Neural progenitor cell (in vitro differentiated cells): ENCODE results near the gene PTDSS2. TPM values are rescaled to one million over a fixed set of nuclear protein-coding genes. Genes with fewer than 3 reads are reported as not detected.
"Not testable (repeated sequence)": the region's sequence is repeated elsewhere in the genome, so short reads cannot be mapped to it uniquely, and the experiment has no call there.

Experiments used
- DNase-seq: peaks from one replicate; pipeline ENCODE4 v3.0.0-alpha.2; 2016; ENCODE audit warnings: low spot score
- H2AFZ ChIP-seq: fragments of 200-600 bp; sonication (generic); replicated peaks from 2 replicates; pipeline ENCODE4 v1.6.1; 2016; ENCODE audit warnings: antibody characterized with exemption
- H3F3A ChIP-seq: fragments of 200-600 bp; sonication (generic); 2 replicates; pipeline ENCODE4 v1.6.1; 2016; ENCODE audit warnings: antibody characterized with exemption, low read depth
- H3K27ac ChIP-seq: fragments of 200-600 bp; sonication (generic); 2 replicates; pipeline ENCODE4 v1.5.1; 2016; ENCODE audit warnings: mild to moderate bottlenecking
- H3K27me3 ChIP-seq: fragments of 200-600 bp; sonication (generic); 2 replicates; pipeline ENCODE4 v1.6.1; 2016; ENCODE audit warnings: mild to moderate bottlenecking, moderate library complexity
- H3K36me3 ChIP-seq: fragments of 200-600 bp; sonication (generic); 2 replicates; pipeline ENCODE4 v1.5.1; 2016
- H3K4me1 ChIP-seq: fragments of 200-600 bp; sonication (generic); 2 replicates; pipeline ENCODE4 v1.6.1; 2016; ENCODE audit warnings: mixed run types
- H3K4me2 ChIP-seq: fragments of 200-600 bp; sonication (generic); 2 replicates; pipeline ENCODE4 v1.6.1; 2016
- H3K4me3 ChIP-seq: fragments of 200-600 bp; sonication (generic); 2 replicates; pipeline ENCODE4 v1.5.1; 2016
- H3K79me2 ChIP-seq: fragments of 200-600 bp; sonication (generic); 2 replicates; pipeline ENCODE4 v1.6.1; 2016; ENCODE audit warnings: low read depth
- H3K9ac ChIP-seq: fragments of 200-600 bp; sonication (generic); 2 replicates; pipeline ENCODE4 v1.6.1; 2016
- H3K9me3 ChIP-seq: fragments of 200-600 bp; sonication (generic); 2 replicates; pipeline ENCODE4 v1.5.1; 2016; ENCODE audit warnings: low read depth
- H4K20me1 ChIP-seq: fragments of 200-600 bp; sonication (generic); 2 replicates; pipeline ENCODE4 v1.6.1; 2016; ENCODE audit warnings: low read depth
- H3K27ac Mint-ChIP-seq: 3 replicates; pipeline ENCODE4 v1.8.0; 2021; ENCODE audit warnings: mixed read lengths
- H3K27me3 Mint-ChIP-seq: 2 replicates; pipeline ENCODE4 v1.8.0; 2022; ENCODE audit warnings: low read depth, mild to moderate bottlenecking, inconsistent platforms, moderate library complexity, mixed read lengths; ENCODE audit not compliant: insufficient read depth
- H3K36me3 Mint-ChIP-seq: 3 replicates; pipeline ENCODE4 v1.8.0; 2021; ENCODE audit warnings: mixed read lengths
- H3K4me1 Mint-ChIP-seq: 3 replicates; pipeline ENCODE4 v1.8.0; 2021; ENCODE audit warnings: mixed read lengths
- H3K4me3 Mint-ChIP-seq: 3 replicates; pipeline ENCODE4 v1.8.0; 2021; ENCODE audit warnings: mild to moderate bottlenecking, moderate library complexity, mixed read lengths
- H3K9me3 Mint-ChIP-seq: 3 replicates; pipeline ENCODE4 v1.8.0; 2020; ENCODE audit warnings: mixed read lengths
- EZH2 ChIP-seq: fragments of 200-600 bp; sonication (generic); IDR thresholded peaks from 2 replicates; pipeline ENCODE4 v1.6.1; 2017; ENCODE audit warnings: antibody characterized with exemption, mild to moderate bottlenecking, moderate library complexity
- EZH2phosphoT487 ChIP-seq: fragments of 200-600 bp; sonication (generic); IDR thresholded peaks from 2 replicates; pipeline ENCODE4 v1.6.1; 2017; ENCODE audit warnings: antibody characterized with exemption
- total RNA-seq: library from RNA; depleted of rRNA; stranded (reverse); fragments of >200 nt; gene quantifications from 2 replicates; pipeline ENCODE4 v1.2.3, GENCODE V29; 2015; ENCODE audit warnings: low replicate concordance
- TF ChIP-seq, protein P1 (sequence below): fragments of 200-600 bp; sonication (generic); IDR thresholded peaks from 2 replicates; pipeline ENCODE4 v1.5.1; 2017; ENCODE audit warnings: antibody characterized with exemption, mild to moderate bottlenecking

The PTDSS2 gene
- total RNA-seq, 1 donor from 2014 or later = 24.7 TPM

DNA sequence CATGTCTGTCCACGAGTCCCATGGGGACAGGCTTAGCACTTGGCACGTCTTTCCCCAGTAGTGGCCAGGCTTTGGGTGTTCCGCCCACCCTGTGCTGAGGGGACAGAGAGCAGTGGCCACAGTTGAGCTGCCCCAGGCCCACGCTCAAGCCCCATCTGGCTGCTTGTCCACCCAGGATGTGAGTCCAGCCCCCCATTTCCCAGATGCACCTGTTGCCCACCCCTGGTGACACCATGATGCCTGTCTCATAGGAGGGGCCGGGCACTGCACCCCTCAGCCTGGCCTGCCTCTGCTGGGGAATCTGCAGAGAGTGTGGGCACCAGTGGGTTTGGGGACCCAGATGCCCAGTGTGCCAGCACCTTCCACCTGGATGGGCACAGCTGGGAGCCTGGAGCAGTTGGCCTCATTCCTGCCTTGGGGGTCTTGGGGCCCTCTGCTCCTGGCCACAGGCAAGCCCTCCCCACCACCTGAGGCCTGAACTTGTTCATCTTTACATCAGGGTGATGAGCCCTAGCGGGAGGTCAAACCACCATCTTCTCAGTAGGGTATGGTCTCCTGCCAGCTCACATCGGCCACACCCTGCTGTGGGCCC, 41.0 kb upstream of the PTDSS2 start:
- Histone ChIP-seq H3K36me3 (no peaks in the 10 kb centered on the region), H3K9ac (no peak overlapping the region), H2AFZ (no peak overlapping the region), H3K9me3 (no peaks in the 10 kb centered on the region), H3K79me2 (no peaks in the 10 kb centered on the region), H3K27ac (no peak overlapping the region), H3K27me3 (peaks cover 19% of the 10 kb centered on the region), H4K20me1 (no peaks in the 10 kb centered on the region), H3K4me1 (no peaks in the 10 kb centered on the region), H3F3A (peaks cover 4% of the 10 kb centered on the region), H3K4me2 (no peak overlapping the region), H3K4me3 (no peak overlapping the region)
- Mint-ChIP-seq H3K9me3 (no peaks in the 10 kb centered on the region), H3K27me3 (peaks cover 8% of the 10 kb centered on the region), H3K4me3 (no peak overlapping the region), H3K36me3 (no peaks in the 10 kb centered on the region), H3K4me1 (no peaks in the 10 kb centered on the region), H3K27ac (no peak overlapping the region)
- no peak for DNase-seq
- TF ChIP-seq EZH2 = no peak
- TF ChIP-seq, protein P1, sequence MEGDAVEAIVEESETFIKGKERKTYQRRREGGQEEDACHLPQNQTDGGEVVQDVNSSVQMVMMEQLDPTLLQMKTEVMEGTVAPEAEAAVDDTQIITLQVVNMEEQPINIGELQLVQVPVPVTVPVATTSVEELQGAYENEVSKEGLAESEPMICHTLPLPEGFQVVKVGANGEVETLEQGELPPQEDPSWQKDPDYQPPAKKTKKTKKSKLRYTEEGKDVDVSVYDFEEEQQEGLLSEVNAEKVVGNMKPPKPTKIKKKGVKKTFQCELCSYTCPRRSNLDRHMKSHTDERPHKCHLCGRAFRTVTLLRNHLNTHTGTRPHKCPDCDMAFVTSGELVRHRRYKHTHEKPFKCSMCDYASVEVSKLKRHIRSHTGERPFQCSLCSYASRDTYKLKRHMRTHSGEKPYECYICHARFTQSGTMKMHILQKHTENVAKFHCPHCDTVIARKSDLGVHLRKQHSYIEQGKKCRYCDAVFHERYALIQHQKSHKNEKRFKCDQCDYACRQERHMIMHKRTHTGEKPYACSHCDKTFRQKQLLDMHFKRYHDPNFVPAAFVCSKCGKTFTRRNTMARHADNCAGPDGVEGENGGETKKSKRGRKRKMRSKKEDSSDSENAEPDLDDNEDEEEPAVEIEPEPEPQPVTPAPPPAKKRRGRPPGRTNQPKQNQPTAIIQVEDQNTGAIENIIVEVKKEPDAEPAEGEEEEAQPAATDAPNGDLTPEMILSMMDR = no peak
- no peak for TF ChIP-seq EZH2phosphoT487

DNA sequence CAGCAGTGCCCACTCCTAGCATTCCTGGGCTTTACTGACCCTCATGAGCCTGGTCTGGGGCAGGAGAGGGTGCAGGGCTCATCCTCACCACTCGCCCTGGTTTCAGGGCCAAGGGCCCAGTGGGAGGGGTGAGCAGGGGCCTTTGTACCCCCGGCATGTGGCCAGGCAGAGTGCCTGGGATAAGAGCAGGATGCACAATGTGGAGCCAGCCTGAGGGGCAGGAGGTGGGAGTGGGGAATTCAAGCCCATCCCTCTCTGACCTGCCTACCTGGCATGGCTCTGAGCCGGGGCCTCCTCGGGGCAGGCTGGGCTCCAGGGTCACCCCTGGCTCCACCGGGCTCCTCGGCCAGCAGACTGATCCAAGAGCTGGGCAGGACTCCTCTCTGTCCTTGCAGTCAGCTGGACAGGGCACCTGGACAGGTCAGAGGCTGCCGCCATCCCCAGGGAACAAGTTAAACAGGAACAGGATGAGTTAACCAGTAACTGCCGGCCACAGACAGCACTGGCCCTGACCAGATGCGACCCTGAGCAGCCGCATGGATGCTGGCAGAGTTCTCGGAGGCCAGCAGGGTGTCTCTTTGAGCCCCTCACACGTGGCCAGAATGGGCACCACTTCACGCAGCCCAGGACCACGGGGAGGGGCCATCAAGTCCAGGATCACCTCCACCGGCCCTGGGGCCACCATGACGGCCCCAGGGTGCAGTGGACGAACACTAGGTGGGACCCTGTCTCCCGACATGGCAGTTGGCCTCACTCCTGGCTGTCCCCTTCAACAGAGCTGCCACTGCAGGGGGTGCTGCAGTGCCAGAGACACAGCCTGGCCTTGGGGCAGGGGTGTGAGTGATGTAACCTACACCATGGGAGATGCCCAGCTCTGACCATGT, 40.2 kb upstream of the PTDSS2 start:
- H3K9ac ChIP-seq = no peak overlapping the region
- DNase-seq = no peak
- H3K9me3 ChIP-seq = no peaks in the 10 kb centered on the region
- Mint-ChIP-seq H3K4me3 (no peak overlapping the region), H3K27me3 (peaks cover 15% of the 10 kb centered on the region), H3K9me3 (no peaks in the 10 kb centered on the region), H3K36me3 (no peaks in the 10 kb centered on the region), H3K27ac (no peak overlapping the region), H3K4me1 (no peaks in the 10 kb centered on the region)
- no peak overlapping the region for H3K4me3 ChIP-seq
- no peaks in the 10 kb centered on the region for H4K20me1 ChIP-seq
- H3F3A ChIP-seq = peaks cover 4% of the 10 kb centered on the region
- no peaks in the 10 kb centered on the region for H3K79me2 ChIP-seq
- no peak overlapping the region for H3K4me2 ChIP-seq
- H3K4me1 ChIP-seq = no peaks in the 10 kb centered on the region
- H3K36me3 ChIP-seq = no peaks in the 10 kb centered on the region
- no peak overlapping the region for H2AFZ ChIP-seq
- H3K27ac ChIP-seq = no peak overlapping the region
- H3K27me3 ChIP-seq = peaks cover 25% of the 10 kb centered on the region
- TF ChIP-seq EZH2 = no peak
- no peak for TF ChIP-seq EZH2phosphoT487
- TF ChIP-seq, protein P1 = no peak

DNA sequence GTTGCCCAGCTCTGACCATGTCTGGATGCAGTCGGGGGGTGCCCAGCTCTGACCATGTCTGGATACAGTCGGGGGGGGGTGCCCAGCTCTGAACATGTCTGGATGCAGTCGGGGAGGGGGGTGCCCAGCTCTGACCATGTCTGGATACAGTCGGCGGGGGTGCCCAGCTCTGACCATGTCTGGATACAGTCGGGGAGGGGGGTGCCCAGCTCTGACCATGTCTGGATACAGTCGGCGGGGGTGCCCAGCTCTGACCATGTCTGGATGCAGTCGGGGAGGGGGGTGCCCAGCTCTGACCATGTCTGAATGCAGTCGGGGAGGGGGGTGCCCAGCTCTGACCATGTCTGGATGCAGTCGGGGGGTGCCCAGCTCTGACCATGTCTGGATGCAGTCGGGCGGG, 39.4 kb upstream of the PTDSS2 start:
- not testable (repeated sequence) for H3K36me3 Mint-ChIP-seq, H3K9ac ChIP-seq, H3K79me2 ChIP-seq, H3F3A ChIP-seq, H3K4me1 ChIP-seq, H3K27ac ChIP-seq, H3K36me3 ChIP-seq, H3K4me3 Mint-ChIP-seq, H3K9me3 Mint-ChIP-seq, H4K20me1 ChIP-seq, H3K4me1 Mint-ChIP-seq, H3K27ac Mint-ChIP-seq, DNase-seq, H2AFZ ChIP-seq, H3K4me3 ChIP-seq, H3K4me2 ChIP-seq, H3K9me3 ChIP-seq
- peaks cover 24% of the 10 kb centered on the region for H3K27me3 Mint-ChIP-seq
- H3K27me3 ChIP-seq = peaks cover 33% of the 10 kb centered on the region

DNA sequence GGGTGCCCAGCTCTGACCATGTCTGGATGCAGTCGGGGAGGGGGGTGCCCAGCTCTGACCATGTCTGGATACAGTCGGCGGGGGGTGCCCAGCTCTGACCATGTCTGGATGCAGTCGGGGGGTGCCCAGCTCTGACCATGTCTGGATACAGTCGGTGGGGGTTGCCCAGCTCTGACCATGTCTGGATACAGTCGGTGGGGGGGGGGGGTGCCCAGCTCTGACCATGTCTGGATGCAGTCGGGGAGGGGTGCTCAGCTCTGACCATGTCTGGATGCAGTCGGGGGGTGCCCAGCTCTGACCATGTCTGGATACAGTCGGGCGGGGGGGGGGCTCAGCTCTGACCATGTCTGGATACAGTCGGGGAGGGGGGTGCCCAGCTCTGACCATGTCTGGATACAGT, 38.6 kb upstream of the PTDSS2 start:
- peaks cover 29% of the 10 kb centered on the region for H3K27me3 Mint-ChIP-seq
- H3K9me3 ChIP-seq, DNase-seq, H3K4me1 ChIP-seq, H3F3A ChIP-seq, H3K4me3 Mint-ChIP-seq, H3K9ac ChIP-seq, H3K36me3 Mint-ChIP-seq, H3K36me3 ChIP-seq, H3K27ac Mint-ChIP-seq, H2AFZ ChIP-seq, H3K79me2 ChIP-seq, H3K4me1 Mint-ChIP-seq, H3K4me2 ChIP-seq, H3K4me3 ChIP-seq, H3K9me3 Mint-ChIP-seq, H4K20me1 ChIP-seq, H3K27ac ChIP-seq: not testable (repeated sequence)
- peaks cover 40% of the 10 kb centered on the region for H3K27me3 ChIP-seq
